SHP77 treated with DMSO at 0.1 percent for 48 hours (cell line): Measurements from ENCODE around the gene COL5A1.

Source experiments
- DNase-seq: peaks from one replicate; lab custom pipeline; 2025; lab: John Stamatoyannopoulos, UW

The COL5A1 gene

DNA sequence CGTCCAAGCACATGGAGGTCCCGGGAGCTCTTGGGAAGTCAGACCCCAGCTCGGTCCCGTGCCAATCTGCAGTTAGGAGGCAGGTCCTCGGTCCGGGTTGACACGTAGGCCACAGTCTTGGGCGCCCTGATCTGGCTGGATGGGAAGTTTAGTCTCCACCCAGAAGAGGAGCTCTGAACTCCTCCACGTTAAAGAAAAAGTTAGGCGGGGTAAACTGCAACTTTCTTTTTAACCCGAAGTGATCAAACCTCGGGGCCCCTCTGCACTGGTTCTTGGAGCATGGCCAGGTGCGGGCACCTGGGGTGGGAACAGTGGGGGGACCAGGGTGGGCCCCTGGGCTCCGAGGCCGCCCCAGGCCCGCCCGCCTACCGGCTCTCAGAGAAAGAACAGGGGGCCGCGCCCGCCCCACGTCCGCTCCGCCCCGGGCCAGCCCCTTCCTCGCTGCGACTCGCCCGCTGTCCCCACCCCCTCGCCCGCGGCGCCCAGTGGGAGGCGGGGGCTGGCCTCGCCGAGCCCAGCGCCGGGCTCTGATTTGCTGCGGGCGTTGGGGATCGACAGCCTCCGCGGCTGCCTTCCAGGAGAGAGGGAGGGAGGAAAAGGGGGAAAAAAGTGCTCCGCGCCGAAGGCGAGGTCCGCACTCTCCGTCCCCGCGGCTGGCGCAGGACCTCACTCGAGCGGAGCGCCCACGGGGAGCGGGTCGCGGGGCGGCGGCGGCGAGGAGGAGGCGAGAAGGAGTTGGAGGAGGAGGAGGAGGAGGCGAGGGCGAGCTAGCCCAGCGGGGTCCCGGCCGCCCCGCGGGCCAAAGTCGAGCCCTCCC lies at the start of gene COL5A1:
Gene COL5A1 (plus strand): TSS at position 631 of the 817 bp plus-strand sequence. CDS start 385 bp downstream, outside the sequence.
- no peak for DNase-seq

DNA sequence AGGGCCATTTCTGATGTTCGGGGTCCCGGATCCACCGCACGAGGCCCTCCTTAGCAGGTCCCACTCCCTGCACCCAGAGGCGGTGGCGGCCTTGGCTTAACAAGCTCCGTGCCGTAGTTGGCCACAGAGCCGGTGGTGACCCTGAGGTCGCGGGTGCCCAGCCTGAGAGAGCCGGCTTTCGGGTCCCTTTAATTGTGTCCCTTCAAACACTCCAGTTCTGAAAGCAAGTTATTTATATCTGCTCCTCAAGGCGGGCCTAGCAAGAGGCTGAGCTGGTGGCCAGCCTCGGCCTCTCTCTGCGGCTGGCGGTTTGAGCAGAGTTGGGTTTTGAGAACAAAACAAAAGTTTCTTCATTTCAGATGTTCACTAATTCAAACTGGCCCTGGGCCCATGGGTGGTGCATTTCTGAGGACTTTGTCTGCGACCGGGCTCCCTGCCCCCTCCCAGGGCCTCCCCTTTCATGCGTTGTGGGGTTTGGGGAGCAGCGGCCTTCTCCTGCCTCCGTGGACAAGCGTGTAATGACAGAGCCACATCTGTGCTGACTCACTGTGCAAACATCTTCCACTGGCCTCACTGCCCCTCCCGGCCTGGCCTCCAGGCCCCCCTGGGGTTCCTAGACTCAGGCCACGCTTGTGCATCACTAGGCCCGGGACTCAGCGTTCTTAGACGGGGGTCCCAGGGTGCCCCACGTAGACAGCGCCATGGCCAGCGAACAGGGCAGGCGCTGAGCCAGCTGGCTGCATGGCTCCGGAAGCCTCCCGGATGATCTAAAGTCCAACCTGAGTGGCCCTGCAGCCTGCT lies 49.4 kb upstream of the COL5A1 start:
- no peak for DNase-seq

DNA sequence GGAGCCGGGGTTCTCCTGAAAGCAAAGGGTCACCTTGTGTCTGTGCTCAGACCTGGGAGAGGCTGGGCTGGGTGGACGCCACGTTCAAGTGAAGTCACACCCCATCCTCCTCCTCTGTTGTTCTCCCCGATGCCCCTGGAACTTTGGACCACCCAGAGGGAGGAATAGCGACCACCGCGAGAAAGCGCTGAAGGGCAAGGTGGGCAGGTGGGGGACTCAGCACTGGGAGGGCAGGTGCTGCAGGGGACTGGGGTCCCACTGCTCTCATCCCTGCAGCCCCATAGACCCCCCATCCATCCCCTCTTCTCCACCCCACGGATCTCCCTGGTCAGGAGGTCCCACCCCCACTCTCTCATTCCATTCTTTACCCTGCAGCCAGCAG lies 48.8 kb upstream of the COL5A1 start:
- DNase-seq = no peak

DNA sequence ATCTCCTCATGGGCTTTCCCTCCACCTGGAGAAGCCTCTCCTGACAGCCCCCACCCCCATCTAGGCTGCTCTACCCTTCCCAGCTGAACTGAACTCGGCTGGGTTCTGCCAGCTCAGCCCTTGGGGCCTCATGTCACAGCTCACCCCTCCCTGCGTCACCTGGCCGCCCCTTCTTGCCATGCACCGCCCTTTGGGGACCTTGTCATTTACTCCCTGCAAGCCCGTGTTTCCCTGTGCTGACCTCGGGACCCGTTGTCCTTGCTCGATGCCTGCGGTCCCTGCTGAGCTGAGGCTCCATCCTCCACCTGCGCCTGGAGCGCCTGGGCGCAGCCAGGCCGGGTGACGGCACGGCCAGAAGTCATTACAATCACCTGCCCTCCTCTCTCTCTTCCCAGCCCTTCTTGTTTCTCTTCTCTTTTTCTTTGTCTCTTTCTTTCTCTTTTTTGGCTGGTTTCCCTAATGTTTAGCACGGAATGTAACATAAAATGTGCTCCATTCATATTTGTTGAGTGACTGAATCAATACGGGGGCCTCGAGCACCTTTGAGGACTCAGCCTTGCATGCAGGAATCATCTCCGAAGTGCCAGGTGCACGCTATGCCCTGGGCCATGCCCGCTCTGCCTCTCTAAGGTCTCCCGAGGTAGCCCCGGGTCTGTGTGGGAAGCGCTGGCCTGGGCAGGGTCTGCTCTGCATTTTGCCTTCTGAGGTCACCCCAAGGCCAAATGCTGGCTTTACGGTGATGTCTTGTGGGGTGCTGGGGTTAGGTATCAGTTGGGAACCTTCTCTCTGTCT lies 48.1 kb upstream of the COL5A1 start:
- no peak for DNase-seq

DNA sequence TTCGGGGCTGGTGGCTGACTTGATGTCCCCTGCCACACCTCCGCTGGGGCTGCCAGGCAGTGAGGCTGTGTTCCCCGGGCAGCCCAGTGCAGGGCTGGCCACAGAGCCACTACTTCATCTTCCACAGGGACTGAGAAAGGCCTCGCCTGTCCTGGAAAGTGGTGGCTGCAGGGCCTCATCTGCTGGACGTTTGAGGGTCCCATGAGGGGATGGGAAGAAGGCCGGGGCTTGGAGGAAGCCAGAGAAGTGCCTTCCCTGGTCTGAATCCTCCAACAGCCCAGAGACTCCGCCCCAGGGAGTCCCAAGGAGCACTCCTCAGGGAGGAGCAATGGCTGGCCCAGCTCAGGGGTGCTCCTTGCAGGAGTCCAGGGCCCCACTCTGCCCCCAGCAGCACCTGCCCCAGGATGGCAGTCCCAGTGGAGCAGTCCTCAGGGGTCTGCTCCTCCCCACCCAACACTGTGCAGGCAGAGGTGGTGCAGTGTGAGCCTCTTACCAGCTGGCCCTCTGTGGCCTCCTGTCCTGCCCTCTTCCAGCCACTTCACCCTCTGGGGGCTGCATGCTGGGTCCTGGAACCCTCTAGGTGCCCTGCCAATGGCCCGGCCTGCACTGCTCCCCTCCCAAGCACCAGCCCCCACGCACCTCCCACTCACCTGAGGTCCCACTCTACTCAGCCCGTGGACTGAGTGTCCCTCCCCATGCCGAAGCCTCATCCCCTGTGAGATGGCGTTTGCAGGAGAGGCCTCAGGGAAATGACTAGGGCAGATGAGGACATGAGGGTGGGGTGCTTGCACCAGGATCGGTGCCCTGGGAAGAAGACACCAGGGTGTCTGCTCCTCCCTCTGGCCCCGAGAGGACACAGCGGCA lies 47.3 kb upstream of the COL5A1 start:
- no peak for DNase-seq

DNA sequence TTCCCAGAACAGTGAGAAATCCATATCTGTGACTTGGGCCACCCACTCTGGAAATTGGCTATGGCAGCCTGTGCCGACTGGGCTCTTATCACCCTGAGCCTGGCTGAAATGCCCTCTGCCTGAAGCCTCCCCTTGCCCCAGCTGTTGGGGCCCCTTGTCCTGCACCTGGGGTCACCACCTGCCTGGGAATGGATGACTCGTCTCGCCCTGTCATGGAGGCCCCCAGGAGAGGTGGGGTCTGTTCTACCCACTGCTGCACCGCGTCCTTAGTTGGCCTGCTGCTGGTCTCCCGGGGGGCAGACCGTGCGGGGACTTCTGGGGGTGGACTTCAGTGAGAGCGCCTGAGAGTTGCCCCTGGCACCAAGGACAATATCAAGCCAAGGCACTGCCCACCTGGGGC lies 46.6 kb upstream of the COL5A1 start:
- DNase-seq = no peak

DNA sequence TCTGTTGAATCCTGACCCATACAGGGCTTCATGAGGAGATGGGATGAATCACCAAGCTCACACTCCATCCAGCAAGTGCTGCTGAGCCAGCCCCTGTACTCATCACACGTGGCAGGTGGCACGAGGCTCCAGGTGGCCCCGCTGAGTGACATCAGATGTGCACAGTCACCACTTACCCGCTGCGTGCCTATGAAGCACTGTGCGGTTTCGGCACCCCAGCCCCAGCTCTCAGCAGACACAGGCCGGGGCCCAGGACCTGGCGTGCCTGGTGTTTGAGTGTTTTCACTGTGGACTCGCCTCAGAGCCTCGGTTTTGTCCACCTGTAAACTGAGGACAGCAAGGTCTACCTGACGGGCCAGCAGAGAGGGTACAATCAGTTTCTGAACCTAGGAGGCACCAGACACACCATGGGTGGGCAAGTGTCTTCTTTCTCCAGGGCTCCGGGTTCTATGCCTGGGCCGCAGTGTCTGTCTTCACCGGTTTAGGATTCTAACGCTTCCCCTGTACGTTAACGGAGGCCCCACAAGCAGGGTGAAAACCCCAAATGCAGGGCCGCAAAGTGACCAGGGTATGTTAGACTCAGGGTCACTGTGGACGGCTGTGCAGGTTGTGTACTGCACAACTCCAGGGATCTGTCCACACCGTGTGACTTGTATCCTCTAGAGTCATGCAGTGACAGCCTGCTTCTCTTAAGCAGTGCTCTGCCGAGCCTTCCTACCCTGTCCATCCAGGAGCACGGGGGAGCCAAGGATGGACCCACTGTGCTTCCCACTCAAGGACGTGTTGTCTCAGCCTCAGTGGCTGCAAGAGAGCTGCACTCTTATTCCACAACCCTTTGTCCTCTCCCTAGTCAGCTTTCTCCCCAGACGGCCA lies 44.3 kb upstream of the COL5A1 start:
- no peak for DNase-seq

DNA sequence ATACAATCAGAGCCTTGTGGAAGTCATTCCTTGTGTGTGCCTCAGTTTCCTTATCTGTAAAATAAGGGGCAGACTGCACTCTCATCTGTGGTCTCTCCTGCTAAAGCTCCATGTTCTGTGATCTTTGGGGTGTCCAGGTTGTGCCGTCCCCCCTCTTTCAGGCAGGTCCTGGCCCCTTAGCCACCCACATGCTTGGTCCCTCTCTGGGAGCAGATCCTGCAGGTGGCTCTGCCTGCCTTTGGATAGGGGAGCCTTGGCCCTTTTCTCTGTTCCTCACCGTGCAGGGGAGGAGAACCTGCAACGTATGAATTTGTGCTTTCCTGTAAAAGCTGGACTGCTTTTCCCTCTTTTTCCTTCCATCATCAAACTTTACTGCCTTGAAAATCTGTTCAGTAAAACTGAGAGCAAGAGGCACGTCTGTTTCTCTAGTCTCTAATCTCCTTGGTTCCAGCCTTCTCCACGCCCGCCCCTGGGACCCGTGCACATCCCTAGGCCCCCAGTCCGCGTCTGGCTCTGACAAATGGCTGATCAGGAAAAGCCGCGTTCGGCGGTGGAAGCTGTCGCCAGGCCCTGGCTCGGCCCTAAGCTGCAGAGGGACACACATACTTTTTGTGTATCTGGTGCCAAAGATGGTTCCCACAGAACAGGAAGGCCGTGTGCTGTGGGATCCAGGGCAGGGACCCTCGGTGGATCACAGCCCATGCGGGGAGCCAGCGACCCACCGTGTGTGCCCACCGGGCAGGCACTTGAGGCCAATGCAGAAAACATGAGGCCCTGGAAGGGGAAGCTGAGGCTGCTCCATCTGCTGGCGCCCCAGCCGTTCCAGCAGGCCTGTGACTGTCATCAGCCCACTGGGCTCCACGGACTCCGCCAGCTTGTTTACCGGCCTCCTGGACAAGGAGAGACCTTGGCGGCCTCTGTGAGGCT lies 43.4 kb upstream of the COL5A1 start:
- DNase-seq = no peak

DNA sequence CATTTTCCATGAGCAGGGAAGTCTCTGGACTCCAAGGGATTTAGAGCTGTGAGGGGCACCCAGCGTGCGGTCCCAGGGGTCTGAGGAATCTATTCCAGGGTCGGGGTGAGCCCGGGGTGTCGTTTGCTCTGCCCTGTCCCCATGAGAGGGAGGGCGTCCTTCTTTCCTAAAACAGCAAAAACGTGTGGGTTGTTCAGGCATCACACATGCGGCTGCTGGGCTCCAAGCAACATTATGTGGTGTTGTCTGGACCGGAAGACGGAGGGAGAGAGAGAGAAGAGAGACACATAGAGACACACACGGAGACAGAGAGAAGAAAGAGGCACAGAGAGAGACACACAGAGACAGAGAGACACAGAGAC lies 42.7 kb upstream of the COL5A1 start:
- no peak for DNase-seq

DNA sequence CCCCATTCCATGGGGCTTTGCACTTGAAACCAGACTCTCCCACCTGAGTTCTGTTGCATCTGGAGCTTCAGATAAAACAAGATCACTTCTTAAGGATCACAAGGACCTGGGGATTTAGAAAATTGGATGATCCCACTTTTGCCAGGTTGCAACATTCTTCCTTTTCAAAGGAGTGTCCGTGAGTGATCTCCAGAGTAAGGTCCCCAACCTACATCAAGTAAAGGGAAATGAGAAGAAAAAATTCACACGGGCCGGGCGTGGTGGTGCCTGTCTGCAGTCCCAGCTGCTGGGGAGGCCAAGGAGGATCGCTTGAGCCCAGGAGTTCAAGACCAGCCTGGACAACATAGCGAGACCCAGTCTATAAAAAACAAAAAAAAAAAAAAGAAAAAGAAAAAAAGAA lies 41.2 kb upstream of the COL5A1 start:
- DNase-seq = no peak

DNA sequence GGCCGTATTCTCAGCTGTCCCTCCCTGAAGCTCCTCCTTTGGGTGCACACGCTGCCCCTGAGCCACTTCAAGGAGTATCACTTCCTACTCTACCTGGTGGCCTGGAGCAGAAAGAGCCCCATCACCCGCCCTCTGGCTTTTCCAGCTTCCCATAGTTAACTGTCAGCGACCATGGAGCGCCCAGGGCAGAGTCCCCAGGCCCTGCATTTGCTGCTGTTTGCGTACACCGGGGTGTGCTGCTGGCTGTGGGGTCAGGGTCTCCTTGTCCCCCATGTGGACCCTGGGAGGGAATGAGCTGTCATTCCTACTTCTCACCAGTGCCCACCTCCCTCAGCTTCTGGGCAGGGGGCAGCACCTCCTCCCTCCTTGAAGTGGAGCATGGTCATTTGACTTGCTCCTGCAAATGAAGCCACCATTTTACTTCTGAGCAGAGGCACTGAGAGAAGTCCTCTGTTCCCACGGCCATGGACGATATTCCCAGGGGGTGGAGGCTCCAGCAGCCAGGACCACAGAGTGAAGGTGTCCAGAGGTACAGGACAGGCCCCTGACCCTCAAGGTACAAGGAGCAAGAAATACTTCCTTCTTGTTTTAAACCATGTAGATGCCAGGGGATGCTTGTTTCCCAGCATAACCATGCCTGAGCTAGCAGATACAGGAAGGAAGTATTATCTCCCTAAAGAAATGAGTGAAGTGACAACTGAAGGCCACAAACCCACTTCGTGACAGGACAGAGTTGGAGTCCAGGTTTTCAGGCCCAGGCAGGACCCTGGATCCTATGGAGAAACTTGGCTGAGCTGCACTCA lies 40.6 kb upstream of the COL5A1 start:
- DNase-seq = no peak

DNA sequence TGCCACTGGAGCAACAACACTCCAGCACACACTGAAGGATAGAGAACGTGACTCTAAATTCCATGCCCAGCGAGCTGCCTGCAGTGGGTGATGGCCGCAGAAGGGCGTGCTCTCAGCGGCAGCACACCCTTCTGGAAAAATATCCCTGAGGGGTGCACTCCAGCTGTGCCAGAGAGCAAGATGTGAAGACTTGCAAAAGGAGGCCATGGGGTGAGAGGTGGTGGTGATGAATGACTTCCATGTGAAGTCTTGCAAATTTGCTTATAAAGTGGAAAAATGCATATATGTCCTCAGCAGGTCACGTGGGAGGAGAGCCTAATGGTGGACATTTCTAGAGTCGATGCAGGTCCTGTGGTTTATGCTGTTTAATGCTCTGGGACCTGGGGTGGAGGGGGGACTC lies 39.8 kb upstream of the COL5A1 start:
- no peak for DNase-seq

DNA sequence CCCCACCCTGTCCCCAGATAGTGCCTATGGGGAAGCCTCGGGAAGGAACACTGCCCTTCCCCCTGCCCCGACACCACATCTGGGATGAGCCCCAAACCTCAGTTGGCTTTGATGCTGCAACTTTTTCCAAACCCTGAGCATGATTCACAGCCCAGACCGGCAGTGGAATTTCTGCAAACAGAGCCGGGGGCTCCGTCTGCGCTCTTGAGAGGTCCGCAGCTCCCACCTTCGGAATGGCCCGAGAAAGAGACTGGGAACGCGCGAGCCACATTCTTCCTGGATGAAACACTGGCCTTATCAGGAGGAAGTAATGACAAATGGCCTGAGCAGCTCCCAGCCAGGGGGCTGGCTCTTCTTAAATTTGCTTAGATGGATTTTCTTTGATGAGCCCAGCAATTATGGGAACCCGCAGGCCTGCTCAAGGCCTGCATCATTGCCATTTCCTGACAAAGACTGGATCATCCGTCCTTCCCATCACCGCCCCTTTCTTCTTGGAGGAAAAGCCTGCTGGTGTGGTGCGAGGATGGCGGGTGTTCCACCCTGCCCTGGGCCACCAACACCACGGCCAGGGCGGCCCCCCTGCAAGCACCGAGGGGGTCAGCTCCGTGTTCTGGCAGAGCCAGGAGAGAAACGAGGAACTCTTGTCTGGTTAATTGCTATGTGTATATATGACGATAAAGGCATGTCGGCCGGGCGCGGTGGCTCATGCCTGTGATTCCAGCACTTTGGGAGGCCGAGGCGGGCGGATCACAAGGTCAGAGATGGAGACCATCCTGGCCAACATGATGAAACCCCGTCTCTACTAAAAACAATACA lies 38.8 kb upstream of the COL5A1 start:
- no peak for DNase-seq

DNA sequence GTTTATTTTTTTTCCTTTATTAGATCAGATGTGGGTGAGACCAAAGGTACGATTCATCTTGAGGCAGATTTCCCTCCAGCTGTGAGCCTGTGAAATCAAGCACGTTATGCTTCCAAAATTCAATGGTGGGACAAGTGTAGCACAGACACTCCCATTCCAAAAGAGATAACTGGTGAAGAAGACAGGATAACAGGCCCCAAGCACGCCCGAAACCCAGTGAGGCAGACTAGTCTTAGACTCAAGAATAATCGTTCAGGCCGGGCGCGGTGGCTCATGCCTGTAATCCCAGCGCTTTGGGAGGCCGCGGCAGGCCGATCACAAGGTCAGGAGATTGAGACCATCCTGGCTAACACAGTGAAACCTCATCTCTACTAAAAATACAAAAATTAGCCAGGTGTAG lies 36.8 kb upstream of the COL5A1 start:
- no peak for DNase-seq

DNA sequence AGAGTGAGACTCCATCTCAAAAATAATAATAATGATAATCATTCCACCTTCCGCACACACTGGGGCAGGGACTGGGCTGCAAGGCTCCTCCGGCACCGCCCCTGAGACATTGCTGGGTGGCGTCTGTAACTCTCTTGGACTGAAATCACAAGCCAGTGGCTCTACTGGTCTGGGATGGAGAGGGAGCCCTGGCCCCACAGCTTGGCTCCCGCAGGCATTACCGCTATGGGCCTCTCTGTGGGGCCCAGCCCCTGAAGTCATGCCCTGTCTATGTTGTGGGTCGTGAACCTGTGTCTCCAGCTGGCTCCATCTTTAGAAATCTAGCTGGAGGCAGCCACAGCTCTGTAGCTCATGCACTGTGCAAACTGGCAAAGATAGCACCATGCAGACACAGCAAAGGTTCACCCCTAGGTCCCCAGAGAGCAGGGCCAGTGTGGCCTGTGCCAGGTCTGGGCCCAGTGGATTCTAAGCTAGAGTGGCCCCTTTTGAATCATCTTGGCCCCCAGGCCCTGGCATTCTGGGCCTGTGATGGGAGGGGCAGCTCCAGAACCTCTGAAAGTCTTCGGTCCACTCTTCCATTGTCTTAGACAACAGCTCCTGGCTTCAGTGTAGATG lies 36.1 kb upstream of the COL5A1 start:
- DNase-seq = no peak

DNA sequence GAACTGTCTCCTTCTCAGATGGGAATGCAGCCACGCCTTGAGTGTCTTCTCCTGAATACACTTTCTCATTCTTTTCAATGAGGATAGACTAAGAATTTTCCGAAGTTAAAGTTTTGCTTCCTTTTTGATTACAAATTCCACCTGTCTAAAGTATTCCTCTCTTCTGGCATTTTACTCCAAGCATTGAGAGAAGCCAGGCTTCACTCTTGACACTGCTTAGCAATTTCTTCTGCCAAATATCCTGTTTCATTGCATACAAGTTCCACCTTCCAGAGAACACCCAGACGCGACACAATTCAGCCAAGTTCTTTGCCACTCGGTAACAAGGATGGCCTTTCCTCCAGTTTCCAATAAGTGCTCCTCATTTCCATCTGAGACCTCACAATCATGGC lies 35.6 kb upstream of the COL5A1 start:
- DNase-seq = no peak

DNA sequence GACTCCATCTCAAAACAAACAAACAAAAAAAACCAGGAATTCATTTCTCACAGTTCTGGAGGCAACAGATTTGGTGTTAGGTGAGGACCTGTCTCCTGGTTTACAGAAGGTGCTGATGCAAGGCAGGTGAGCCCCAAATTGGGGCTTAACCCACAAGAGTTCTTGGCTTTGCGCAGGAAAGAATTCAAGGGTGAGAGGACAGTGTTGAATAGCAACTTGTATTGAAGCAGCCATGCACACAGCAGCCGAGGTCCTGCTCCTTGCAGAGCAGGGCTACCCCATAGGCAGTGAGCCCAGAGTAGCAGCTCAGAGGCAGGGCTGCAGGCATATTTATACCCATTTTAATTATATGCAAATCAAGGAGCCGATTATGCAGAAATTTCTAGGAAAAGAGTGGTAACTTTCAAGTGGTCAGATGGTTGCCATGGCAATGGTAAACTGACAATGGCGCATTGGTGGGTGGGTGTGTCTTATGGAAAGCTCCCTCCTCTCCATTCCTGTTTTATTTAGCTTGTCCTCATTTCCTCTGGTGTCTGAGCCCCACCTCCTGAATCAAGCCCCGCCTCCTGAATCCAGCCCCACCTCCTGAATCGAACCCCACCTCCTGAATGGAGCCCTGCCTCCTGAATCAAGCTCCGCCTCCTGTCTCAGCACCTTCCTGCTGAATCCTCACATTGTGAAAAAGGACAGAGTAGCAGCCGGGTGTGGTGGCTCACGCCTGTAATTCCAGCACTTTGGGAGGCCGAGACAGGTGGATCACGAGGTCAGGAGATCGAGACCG lies 34.5 kb upstream of the COL5A1 start:
- DNase-seq = no peak
